GM21576 (cell line): ENCODE measurements around the gene ATP5MC3.

Experiments
- ATAC-seq: cut with Tn5 transposase; IDR thresholded peaks from one replicate; pipeline ENCODE4 v1.9.1; 2021; ENCODE audit warnings: mild to moderate bottlenecking, moderate library complexity; ENCODE audit not compliant: unreplicated experiment

The ATP5MC3 gene

DNA sequence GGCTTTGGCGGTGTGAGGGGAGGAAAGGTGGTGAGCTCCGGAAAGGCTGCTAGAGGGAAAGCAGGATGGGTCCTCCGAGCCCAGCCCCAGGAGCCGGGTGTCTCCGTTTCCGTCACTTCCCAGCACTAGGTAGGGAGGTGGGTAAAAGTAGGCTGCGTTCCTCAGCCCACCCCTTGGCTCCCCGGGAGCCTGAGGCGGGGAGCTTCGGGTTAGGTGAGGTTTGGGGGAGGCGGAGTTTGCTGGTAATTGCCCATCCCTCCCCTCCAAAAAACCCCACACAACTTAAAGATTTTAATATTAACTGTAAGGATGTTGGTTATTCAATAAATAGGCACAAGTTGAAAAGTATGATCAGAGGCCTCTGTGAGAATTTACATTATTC lies 13.0 kb downstream of the ATP5MC3 start:
- ATAC-seq: peak; percentile 18

DNA sequence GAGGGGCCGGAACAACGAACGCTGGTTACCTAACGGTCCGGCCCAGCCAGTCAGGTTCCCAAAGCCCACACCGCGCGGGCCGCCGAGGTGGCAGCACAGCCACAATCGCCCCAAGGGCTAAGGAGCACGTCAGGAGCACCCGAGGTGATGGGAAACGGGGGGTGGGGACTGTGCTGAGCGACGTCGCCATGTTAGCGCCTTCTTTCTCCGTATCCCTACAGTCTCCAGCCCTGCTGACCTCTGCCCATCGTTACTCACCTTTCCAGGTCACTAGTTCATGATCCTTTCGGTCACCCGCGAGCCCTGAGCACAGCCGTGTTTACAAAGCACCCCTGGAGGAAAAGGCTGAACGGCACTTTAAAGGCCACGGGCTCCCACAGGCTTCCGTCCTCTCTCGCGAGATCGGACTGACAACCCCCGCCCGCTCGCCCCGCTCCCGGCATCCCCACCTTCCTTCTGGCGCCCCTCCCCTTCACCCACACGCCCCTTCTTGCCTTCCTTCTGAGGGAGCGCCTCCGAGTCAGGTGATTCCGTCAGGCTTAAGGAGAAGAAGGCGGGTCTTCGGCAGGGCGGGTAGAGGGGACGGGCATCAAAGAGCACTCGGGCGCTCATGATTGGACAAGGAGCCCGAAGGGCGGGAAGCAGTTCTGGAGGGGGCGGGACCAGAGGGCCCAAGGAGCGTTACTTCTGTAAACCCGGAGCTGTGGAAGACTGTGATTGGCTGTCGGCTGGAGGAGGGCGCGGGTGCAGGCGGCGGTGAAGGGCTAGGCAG lies 13.5 kb downstream of the ATP5MC3 start, which contains the start of gene ATF2:
ATF2 (minus strand) TSS at position 412 of the 772 bp plus-strand sequence. CDS start 31,760 bp downstream, outside the sequence.
- ATAC-seq: peak; percentile 94

DNA sequence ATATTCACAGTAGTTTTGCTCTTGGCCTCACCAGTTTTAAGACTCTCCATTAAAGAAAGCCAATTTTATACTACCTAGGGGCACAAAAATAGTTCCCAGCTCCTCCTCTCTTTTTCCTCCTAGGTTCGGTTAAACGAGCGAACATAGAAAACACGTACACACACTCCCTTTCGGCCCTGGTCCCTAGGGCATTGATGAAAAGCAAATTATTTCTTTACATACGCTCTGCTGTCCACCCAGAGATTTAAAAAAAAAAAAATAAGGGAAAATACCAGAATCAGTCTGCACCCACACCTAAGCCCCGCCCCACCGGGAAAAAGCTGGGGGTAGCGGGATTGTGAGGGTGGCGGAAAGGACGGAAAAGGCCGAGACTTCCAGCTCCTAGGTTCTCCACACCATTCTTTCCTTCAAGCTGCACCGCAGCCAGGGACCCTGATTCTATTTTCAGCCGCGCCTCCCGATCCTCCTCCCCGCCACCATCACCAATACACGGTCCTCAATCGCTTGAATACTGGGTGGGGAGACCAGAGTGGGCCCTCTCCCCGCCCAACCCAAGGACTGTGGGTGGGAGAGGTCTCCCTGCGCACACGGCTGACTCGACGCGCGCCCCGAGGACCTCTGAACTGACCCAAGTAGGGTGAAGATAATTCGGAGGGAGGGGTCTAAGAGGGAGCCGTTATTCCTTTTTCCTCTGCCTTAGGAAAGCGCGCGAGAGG lies 14.3 kb downstream of the ATP5MC3 start:
- no peak for ATAC-seq

DNA sequence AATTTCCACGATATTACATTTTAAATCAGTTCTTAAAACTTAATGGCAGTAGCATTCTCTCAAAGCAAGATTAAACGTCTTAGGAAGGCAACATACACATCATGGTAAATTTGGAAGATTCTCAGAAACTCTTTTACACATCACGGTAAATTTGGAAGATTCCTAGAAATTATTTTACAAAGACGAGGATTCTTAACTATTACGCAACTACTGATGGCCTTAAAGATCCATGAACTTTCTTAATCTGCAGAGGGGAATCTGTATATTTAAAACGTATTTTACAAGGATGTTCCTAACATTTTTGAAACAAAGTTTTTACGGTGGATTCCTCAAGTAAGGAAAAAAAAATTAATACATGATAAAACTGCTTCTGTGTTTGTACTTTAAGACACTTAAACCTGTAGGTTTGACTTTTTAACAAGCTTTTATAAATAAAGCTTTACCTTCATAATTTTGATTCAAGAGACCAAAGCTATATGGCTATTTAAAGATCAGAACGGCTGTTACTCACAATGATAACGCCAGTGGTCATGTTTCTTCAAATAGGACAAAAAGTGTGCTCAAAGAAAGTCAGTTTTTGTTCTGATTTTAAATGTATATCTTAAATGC lies 15.2 kb downstream of the ATP5MC3 start:
- ATAC-seq: no peak

DNA sequence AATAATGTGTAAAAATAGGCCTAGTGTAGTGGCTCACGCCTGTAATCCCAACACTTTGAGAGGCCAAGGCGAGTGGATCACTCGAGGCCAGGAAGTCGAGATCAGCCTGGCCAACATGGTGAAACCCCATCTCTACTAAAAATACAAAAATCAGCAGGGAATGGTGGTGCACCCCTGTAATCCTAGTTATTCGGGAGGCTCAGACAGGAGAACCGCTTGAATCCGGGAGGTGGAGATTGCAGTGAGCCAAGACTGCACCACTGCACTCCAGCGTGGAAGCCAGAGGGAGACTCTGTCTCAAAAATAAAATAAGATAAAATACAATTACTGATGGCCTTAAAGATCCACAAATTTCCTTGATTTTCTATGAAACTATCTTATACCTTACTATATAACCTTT lies 17.3 kb downstream of the ATP5MC3 start:
- ATAC-seq: no peak

DNA sequence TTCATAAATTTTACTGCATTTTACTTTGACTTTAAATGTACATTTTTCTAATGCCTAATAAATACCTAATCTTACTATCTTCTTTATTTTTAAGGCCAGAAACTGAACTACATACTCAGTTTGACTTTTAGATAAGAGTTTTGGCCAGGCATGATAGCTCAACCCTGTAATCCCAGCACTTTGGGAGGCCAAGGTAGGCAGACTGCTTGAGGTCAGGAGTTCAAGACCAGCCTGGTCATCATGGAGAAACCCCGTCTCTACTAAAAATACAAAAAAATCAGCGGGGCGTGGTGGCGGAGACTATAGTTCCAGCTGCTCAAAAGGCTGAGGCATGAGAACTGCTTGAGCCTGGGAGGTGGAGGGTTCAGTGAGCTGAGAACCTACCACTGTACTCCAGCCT lies 22.6 kb downstream of the ATP5MC3 start:
- no peak for ATAC-seq

DNA sequence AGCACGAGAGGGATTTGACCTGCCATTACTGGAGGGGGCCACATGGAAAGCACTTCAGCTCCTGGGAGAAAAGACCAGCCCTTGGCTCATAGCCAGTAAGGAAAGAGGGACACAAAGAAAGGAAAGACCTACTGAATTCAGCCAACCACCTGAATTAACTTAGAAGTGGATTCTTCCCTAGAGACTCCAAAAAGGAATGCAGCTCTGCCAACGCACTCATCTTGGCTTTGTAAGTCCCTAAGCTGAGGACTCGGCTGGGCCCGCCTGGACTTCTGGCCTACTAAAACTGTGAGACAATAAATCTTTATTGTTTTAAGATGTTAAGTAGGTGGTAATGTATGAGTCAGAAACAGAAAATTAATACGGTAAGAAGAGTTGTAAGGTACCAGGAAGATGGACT lies 25.0 kb downstream of the ATP5MC3 start:
- no peak for ATAC-seq

DNA sequence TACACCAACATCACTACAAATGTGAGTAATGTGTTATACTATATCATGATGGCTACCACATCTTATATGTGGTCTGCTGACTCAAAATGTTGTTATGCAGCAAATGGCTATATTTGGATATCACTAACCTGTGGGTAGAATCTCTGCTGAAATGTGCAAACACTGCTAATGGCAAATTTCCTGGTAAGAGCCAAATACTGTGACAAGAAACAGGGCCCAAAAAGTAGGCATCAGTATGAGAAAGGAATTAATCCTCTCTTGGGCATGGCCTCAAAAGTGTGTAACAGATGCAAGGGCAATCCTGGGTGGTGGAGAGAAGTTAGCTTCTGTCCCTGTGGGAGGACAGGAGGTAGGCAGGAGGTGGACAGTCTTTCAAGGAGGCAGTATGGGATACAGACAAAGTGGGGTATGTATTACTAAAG lies 26.8 kb downstream of the ATP5MC3 start:
- peak; percentile 67 for ATAC-seq

DNA sequence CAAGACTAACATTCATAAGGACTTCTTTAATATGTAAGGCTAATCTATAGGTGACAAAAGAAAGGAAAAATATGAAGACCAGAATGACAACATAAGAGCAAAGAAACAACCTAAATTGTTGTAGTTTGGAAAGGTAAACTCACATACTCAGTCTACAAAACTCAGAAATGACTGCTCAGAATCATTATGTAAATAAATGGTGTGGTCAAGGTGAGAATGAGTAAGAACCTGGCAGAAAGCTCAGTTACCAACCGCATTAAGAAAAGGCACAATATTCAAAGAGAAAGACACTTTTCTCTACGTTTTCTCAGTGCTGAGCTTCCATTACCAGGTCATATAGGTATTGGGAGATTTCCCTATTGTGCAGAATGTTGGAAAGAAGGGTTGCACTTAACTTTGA lies 29.3 kb downstream of the ATP5MC3 start:
- ATAC-seq: peak; percentile 75

DNA sequence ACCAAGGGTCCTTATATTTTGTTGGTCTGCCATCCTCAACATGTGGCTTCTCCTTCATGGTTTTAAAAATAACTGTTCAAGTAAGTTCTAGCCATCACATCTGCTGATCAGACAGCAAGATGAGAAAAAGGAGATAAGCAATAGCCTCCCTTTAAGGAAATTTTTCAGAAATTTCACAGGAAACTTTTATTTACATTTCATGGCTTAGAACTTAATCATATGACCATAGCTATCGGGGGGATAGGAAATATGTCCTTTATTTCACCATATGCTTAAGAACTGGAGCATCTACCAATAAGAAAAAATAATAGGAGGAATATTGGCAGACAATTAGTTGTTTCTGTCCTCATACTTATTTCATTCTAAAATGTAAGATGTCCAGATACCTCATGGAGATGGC lies 29.7 kb downstream of the ATP5MC3 start:
- no peak for ATAC-seq

DNA sequence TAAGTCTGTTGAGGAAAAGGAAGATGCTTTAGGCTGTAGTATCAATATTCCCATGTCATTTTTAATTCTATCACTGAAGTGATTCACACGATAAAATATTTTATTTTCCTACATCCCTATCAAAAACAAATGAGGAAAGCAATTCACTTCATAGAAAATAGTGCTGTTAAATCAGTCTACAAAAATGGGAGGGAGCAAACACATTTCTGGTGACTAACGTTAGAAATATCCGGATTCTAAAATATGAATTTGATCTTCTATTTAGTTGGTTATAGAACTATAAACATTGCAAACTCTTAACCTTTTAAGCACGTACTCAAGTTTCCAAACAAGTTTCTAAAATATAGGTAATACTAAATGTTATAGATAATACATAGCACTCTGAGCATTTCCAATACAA lies 34.3 kb downstream of the ATP5MC3 start:
- no peak for ATAC-seq

DNA sequence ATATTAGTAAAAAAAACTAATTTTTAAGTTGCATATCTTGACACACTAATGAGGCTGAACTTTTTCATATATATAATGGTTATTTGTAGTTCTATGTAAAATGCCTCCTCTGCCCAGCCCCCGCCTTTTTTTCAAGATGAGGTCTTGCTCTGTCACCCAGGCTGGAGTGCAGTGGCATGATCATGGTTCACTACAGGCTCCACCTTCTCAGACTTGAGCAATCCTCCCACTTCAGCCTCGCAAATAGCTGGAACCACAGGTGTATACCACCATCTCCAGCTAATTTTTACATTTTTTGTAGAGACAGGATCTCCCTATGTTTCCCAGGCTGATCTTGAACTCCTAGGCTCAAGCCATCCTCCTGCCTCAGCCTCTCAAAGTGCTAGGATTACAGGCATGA lies 37.8 kb downstream of the ATP5MC3 start:
- no peak for ATAC-seq

DNA sequence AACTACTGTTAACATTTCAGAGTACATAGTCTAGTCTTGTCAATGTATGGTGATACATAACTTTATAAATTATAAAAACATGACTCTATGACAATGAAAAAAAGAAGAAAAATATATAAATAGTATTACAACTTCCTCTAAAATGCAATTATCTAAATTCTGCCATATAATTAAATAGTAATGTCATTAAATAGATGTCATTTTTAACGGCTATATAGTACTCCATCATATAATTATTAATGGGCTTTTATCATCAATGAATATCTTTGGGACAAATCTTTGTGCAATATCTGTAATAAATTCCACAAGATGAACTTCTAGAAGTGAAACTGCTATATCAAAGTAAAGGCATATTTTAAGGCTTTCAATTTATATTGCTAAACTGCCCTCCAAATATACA lies 38.3 kb downstream of the ATP5MC3 start:
- ATAC-seq: no peak

DNA sequence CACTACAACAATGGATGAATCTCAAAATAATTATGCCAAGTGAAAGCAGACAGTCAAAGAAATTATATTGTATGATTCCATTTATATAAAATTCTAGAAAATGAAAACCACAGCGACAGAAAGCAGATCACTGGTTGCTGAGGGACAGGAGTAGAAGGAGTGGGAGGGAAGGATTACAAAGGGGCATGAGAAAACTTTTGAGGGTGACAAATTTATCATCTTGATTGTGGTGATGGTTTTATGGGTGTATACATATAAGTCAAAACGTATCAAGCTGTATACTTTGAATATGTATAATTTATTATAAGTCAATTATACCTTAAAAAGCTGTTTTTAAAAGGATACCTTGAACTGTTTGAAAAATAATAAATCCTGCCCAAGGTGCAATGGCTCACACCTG lies 41.2 kb downstream of the ATP5MC3 start:
- ATAC-seq: no peak

DNA sequence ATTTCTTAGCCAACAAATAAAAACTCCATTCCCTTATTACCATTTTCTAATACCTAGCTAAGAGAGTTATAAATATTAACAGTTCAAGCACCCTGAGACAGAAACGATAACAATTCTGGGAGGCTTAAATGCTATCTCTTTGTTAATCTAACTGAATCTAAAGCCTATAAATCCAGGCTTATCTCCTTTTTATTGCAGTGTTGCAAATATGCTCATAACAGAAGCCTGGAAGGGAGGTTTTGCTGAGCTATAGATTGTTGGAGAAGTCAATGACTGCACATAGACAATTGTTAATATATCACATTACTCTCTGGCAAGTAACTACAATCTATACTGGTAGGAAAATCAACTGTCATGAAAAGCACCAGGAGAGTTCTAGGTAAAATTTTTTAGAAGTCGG lies 43.7 kb downstream of the ATP5MC3 start:
- ATAC-seq: no peak

DNA sequence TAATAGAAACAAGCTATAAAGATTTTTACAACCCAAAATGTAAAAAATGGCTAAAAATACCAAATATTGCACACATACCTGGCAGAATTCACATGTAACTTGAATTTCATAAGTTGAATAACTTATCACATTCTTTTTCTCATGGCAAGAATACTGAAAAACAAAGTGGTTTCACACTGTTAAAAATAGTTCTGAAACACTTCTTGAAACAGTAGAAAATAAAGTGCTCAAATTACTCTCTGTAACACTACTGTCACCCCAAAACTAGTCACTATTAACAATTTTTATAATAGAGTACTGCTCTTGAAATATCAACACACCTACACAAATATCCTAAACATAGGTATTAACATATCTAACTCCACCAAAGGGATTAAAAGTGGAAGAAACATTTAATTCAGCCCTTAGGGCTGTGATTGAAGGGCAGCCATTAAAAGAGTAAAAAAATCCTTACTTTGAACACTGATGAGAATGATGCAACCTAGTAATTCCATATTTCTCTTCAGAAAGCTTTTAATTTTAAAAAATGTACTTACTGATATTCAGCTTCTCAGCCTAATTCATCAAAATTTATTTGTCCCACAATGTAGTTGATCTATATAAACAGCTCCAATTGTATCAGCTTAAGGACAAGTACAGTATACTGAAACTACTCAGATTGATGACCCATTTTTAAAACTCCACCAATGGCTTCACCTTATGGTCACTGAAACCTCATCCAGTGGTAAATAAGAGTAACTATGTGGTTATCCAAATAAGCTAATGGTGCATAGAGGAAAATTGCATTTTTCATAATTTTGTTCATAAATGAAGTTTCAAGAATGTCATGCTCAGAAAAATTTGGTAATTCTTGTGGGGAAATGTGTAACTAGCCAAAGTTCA lies 44.9 kb downstream of the ATP5MC3 start:
- ATAC-seq: peak; percentile 73

DNA sequence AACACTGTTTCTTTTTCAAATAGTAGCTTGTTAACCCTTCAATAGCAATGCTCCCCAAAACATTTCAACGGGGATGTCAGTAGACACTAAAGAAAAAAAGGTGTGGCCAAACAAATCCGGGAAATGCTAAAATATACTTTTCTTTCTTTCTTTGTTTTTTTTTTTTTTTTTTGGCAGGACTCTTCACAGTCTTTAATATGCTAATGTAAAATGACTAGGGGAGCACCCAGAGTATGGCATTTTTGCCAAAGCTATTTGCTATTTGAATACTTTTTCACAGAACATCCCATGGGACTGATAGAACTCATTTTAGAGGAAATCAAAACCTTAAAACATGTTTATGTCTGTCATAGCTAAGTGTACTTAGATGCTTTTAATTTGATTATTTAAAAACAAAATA lies 45.6 kb downstream of the ATP5MC3 start:
- no peak for ATAC-seq

DNA sequence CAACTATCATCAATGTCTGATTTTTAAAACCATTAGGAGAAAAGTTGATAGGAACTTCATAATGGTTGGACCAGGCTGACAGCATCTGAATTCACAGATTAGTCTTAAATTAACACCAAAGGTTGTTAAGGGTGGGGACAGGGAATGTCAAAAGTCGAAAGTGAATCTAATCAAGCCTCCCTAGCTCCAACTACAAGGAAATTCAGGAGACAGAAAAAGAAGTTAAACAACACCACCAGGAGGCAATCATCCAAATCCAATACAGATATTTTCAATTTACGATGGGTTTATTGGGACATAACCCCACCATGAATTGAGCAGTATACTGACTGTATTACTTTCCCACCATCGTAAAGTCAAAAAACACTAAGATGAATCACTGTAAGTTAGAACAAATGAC lies 46.3 kb downstream of the ATP5MC3 start:
- no peak for ATAC-seq

DNA sequence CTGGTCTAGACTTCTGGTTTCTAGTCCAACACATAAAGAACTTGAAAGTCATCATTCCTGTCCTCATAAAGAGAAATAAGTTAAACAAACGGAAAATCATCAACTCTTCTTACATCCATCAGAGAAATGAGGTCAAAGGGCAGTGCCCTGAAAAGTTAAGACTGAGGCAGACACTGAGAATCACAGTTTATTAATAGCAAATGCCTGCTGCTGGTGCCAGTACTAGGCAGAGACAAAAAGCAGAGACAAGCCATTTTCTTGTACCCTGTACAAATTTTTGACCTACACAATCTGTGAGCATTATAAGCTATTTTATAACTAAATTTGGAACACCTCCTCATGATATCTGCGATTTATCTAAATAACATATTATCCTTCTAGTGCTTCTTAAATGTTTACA lies 50.3 kb downstream of the ATP5MC3 start:
- no peak for ATAC-seq

DNA sequence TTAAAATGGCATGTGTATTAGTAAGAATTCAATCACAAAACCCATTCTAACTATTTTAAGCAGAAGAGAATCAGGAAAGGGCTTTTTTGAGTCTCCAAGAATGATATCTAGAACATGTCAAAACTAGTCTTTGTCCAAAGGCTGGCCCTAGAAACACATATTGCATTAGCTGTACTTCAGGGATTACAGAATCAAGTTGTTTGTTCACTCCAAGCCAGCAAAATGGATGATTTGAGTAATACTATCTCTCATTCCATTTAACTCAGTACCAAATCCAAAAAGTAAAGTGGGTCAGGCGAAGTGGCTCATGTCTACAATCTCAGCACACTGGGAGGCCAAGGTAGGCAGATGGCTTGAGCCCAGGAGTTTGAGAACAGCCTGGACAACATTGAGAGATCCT lies 54.8 kb downstream of the ATP5MC3 start:
- no peak for ATAC-seq
